Adipocyte (in vitro differentiated cells): ENCODE measurements around the gene CHD1L.
A peak's percentile ranks its signal among the peaks of the same experiment; 100 is the strongest.
"Not testable (repeated sequence)": the region's sequence is repeated elsewhere in the genome, so short reads cannot be mapped to it uniquely, and the experiment has no call there.

Experiments
- DNase-seq: peaks from one replicate; pipeline ENCODE4 v3.0.0-alpha.2; 2015; ENCODE audit warnings: low read depth
- H3K27me3 ChIP-seq: replicated peaks from 2 replicates; pipeline ENCODE4 v1.7.0; 2013; ENCODE audit warnings: mild to moderate bottlenecking, low read length, moderate library complexity; ENCODE audit not compliant: control insufficient read depth, insufficient read depth
- H3K36me3 ChIP-seq: 2 replicates; pipeline ENCODE4 v1.7.0; 2013; ENCODE audit warnings: low read length, mild to moderate bottlenecking, moderate library complexity; ENCODE audit not compliant: control insufficient read depth, insufficient read depth, severe bottlenecking
- H3K4me1 ChIP-seq: 2 replicates; pipeline ENCODE4 v1.7.0; 2013; ENCODE audit warnings: mild to moderate bottlenecking, low read length, moderate library complexity; ENCODE audit not compliant: control insufficient read depth, insufficient read depth
- H3K4me3 ChIP-seq: 2 replicates; pipeline ENCODE4 v1.7.0; 2013; ENCODE audit warnings: mild to moderate bottlenecking, low read length, moderate library complexity
- H3K9ac ChIP-seq: 2 replicates; pipeline ENCODE4 v1.7.0; 2013; ENCODE audit warnings: mild to moderate bottlenecking, low read length, moderate library complexity
- H3K9me3 ChIP-seq: 2 replicates; pipeline ENCODE4 v1.7.0; 2013; ENCODE audit warnings: mild to moderate bottlenecking, low read length, moderate library complexity; ENCODE audit not compliant: control insufficient read depth

CHD1L gene

DNA sequence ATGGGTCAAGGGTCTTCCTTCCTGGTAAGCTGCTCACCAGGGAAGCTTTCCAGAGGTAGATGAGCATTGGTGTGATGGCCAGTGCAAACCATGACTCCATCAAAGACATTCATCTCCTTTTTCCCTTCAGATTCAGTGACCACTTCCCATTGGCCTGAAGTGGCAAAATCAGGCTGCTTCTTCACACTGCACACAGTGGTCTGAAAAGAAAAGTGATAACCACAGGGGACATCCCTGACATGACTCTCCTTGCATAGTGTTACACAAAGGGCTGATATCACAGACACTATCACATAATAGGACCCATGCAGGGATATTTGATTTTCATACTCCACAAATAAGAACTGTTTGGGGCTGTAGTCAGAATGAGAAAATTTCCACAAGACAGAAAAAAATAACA, 29.2 kb upstream of the CHD1L start:
- H3K9ac ChIP-seq: no peak overlapping the region
- H3K4me3 ChIP-seq: no peak overlapping the region
- no peaks in the 10 kb centered on the region for H3K9me3 ChIP-seq
- H3K27me3 ChIP-seq: no peaks in the 10 kb centered on the region
- H3K4me1 ChIP-seq: no peaks in the 10 kb centered on the region
- DNase-seq: no peak
- H3K36me3 ChIP-seq: no peaks in the 10 kb centered on the region

DNA sequence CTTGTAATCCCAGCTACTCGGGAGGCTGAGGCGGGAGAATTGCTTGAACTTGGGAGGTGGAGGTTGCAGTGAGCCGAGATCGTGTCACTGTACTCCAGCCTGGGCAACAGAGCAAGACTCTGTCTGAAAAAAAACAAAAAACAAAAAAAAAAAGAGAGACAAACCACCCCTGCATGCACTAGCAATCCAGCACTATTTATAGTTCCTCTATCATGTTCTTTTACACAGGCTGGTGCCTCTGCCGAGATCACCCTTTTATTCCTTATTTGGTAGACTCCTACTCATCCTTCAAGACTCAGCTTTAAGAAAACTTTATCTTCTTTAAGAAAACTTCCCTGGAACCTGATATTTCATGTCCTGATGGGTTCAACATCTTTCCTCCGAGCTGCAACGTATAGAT, 28.2 kb upstream of the CHD1L start:
- peak; percentile 6 for DNase-seq
- Histone ChIP-seq H3K4me3 (no peak overlapping the region), H3K4me1 (no peaks in the 10 kb centered on the region), H3K36me3 (no peaks in the 10 kb centered on the region), H3K9me3 (no peaks in the 10 kb centered on the region), H3K27me3 (no peaks in the 10 kb centered on the region), H3K9ac (no peak overlapping the region)

DNA sequence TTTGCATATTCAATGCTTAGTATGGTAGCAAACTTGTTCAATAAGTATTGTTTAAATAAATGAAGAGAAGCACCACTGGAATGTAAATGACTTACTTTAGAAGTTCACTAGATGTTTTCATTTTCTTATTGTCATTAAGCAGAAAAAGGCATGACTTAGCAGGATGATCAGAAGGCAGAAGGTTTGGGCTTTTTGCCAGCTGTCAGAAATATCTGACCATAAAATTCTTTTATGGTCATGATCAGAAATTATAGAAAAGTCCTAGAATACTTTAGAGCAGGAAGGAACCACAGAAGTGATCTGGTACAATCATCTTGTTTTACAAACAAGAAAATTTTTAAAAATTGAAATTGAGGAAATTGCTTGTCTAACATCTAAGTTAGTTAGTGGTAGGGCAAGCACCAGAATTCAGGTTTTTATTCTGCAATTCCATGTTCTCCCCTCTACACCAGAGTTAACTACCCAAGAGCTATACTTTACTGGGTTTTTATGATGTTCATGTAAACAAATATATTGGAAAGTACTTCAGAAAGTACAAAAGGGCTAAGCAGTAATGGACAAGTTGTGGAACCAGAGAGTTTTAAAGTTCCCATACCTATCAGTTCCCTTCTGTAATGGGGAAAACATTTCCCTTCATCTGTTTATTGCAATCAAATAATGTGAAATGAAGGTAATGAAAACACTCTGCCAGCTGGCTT, 27.5 kb upstream of the CHD1L start:
- H3K27me3 ChIP-seq: no peaks in the 10 kb centered on the region
- no peaks in the 10 kb centered on the region for H3K4me1 ChIP-seq
- DNase-seq: peak; percentile 26
- H3K36me3 ChIP-seq: no peaks in the 10 kb centered on the region
- H3K9me3 ChIP-seq: no peaks in the 10 kb centered on the region
- H3K9ac ChIP-seq: no peak overlapping the region
- H3K4me3 ChIP-seq: no peak overlapping the region

DNA sequence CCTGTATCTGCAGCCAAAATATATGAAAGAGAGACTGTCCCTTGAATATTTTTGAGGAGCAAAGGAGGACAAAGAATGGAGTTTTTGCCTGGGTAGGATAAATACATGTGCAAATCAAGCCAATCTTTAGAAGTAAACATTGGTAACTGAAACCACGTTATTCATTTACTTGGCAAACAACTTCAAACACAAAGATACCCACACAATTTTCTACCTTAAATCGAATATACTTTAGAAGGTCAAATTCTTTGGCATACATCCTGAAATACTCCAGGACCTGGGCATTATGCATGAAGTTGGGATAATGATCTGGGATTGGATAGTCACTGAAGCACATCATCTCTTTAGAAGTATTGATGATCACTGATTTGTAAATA, 27.0 kb upstream of the CHD1L start:
- no peaks in the 10 kb centered on the region for H3K9me3 ChIP-seq
- no peak overlapping the region for H3K9ac ChIP-seq

DNA sequence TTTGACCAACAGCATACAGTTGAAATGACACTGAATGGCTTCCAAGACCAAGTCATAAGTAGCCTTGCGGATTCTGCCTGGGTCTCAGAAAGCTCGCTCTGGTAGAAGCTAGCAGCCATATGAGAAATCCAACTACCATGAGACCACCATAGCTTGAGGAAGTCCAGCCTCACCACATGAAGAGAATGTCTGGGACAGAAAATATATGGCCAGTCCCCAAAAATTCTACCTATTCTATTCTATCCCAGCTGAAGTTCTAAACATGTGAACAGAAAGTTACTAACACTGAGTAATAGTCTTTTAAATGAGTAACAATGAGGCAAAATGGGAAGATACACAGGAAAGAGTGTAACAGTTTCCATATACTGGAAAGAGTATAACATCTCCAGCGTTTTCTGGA, 26.4 kb upstream of the CHD1L start:
- Histone ChIP-seq H3K9ac (no peak overlapping the region), H3K4me3 (no peak overlapping the region), H3K36me3 (no peaks in the 10 kb centered on the region), H3K9me3 (no peaks in the 10 kb centered on the region), H3K4me1 (no peaks in the 10 kb centered on the region), H3K27me3 (no peaks in the 10 kb centered on the region)
- no peak for DNase-seq

More for the DNA sequence above, 27.0 kb upstream of the CHD1L start:
- Histone ChIP-seq H3K4me1 (no peaks in the 10 kb centered on the region), H3K36me3 (no peaks in the 10 kb centered on the region), H3K4me3 (no peak overlapping the region), H3K27me3 (no peaks in the 10 kb centered on the region)
- no peak for DNase-seq

DNA sequence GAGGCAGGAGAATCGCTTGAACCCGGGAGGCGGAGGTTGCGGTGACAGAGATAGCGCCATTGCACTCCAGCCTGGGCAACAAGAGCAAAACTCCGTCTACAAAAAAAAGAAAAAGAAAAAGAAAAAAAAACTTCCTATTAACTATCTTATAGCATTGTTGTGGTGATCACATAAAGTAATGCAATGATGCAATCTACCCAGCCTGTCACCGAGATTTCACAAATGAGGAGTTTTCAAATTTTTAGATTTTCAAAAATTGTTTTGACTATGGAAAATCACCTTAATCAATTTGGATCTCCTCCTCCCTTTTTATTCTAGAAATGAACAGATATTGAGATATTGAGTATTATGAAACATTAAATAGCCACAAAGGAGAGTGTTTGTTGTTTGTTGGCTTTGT, 25.3 kb upstream of the CHD1L start:
- no peaks in the 10 kb centered on the region for H3K4me1 ChIP-seq
- H3K27me3 ChIP-seq: no peaks in the 10 kb centered on the region
- no peaks in the 10 kb centered on the region for H3K9me3 ChIP-seq
- H3K9ac ChIP-seq: no peak overlapping the region
- H3K36me3 ChIP-seq: no peaks in the 10 kb centered on the region
- no peak overlapping the region for H3K4me3 ChIP-seq
- DNase-seq: no peak

- H3K9me3 ChIP-seq: no peaks in the 10 kb centered on the region
- no peaks in the 10 kb centered on the region for H3K27me3 ChIP-seq
- no peak for DNase-seq
- H3K9ac ChIP-seq: no peak overlapping the region
- H3K4me1 ChIP-seq: no peaks in the 10 kb centered on the region
- H3K4me3 ChIP-seq: no peak overlapping the region
- no peaks in the 10 kb centered on the region for H3K36me3 ChIP-seq
Measured at GRCh38 chr1:147218606-147219005, 23.9 kb upstream of the CHD1L start.

DNA sequence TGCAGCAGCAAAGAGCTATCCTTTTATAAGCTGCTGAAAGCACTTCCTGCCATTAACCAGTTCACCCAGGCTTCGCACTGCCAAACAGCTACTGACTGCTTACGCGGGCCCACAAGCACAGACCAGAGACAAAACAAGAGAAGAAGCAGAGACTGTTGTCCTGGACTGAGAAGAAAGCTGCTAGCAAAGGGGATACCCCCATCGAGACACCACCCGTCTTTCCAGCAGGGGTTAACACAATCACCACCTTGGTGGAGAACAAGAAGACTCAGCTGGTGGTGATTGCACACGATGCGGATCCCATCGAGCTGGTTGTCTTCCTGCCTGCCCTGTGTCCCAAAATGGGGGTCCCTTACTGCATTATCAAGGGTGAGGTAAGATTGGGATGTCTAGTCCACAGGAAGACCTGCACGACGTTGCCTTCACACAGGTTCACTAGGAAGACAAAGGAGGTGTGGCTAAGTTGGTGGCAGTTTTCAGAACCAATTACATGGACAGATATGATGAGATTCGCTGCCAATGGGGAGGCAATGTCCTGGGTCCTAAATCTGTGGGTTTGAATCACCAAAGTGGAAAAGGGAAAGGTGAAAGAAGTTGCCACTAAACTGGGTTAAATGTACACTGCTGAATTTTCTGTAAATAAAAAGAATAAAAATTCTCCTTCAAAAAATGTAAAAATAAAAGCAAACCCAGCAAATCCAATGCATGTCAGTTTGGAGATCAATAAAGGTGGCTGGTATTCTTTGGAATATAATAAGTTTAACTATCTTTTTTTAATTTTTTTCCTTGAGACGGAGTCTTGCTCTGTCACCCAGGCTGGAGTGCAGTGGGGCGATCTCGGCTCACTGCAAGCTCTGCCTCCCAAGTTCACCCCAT, 18.5 kb upstream of the CHD1L start:
- Histone ChIP-seq H3K27me3 (no peaks in the 10 kb centered on the region), H3K9me3 (no peaks in the 10 kb centered on the region)
- no peak for DNase-seq

GRCh38 chr1:147225193-147225730, 17.2 kb upstream of the CHD1L start, which contains the start of gene FMO5:
TSS of gene FMO5 (minus strand) at chr1:147225339. CDS start at chr1:147225029, 310 bp downstream.
- no peaks in the 10 kb centered on the region for H3K9me3 ChIP-seq
- H3K4me3 ChIP-seq: peak within 1 kb of the TSS; percentile 95
- H3K27me3 ChIP-seq: no peaks in the 10 kb centered on the region
- peak within 1 kb of the TSS; percentile 88 for H3K9ac ChIP-seq
- H3K36me3 ChIP-seq: no peaks in the 10 kb centered on the region
- DNase-seq: peak; percentile 67
- peaks cover 4% of the 10 kb centered on the region for H3K4me1 ChIP-seq

More for the DNA sequence above, 18.5 kb upstream of the CHD1L start:
- Histone ChIP-seq H3K36me3 (no peaks in the 10 kb centered on the region), H3K4me1 (peaks cover 4% of the 10 kb centered on the region), H3K4me3 (no peak overlapping the region), H3K9ac (no peak overlapping the region)

- H3K4me1 ChIP-seq, H3K36me3 ChIP-seq, DNase-seq, H3K9ac ChIP-seq, H3K9me3 ChIP-seq, H3K4me3 ChIP-seq, H3K27me3 ChIP-seq: not testable (repeated sequence)
Measured at GRCh38 chr1:147231032-147231431, 11.5 kb upstream of the CHD1L start.

- not testable (repeated sequence) for DNase-seq, H3K9ac ChIP-seq, H3K4me3 ChIP-seq, H3K9me3 ChIP-seq, H3K27me3 ChIP-seq, H3K4me1 ChIP-seq, H3K36me3 ChIP-seq
Measured at GRCh38 chr1:147233903-147234302, 8.6 kb upstream of the CHD1L start.
